HCT116 (cell line): ENCODE results near the gene TMEM242. TPM values are rescaled to one million over a fixed set of nuclear protein-coding genes. Genes with fewer than 3 reads are reported as not detected.

Experiments
- ATAC-seq: fragments of 200-7000 bp; cut with Tn5 transposase; 2 replicates; pipeline ENCODE4 v1.9.1; 2020; ENCODE audit warnings: mild to moderate bottlenecking, moderate library complexity
- BruUV-seq: library from RNA; stranded (reverse); fragments of 400-500 nt; replicated peaks from 2 replicates; lab custom pipeline; 2021; lab: Mats Ljungman, UMichigan
- CTCF ChIA-PET: fragments of 300-600 bp; sonication (Branson Sonifier 250); formaldehyde crosslinking; loops from one replicate; lab custom pipeline; 2021; ENCODE audit warnings: antibody characterized with exemption; lab: Charles Lee
- POLR2A ChIA-PET: fragments of 300-600, 350-600 bp; sonication (Branson Sonifier 250); formaldehyde crosslinking; loops from one replicate; lab custom pipeline; 2021; ENCODE audit warnings: antibody characterized with exemption; lab: Charles Lee
- RAD21 ChIA-PET, 2 experiments: fragments of 300-600 bp; sonication (Branson Sonifier 250); formaldehyde crosslinking; loops; one replicate each; lab custom pipeline; 2023; ENCODE audit warnings: low total read pairs in 2 of 2; ENCODE audit not compliant: uncharacterized antibody in 2 of 2, unreplicated experiment in 2 of 2, low non-redundant PET in 1 of 2; lab: Charles Lee
- DNase-seq: peaks from one replicate; pipeline ENCODE4 v3.0.0-alpha.2; 2010; ENCODE audit warnings: low read depth, low spot score
- H2AFZ ChIP-seq: fragments of 200-600 bp; shearing (Covaris generic), sonication (generic); 2 replicates; pipeline ENCODE4 v1.6.1; 2017; ENCODE audit warnings: low read depth, mixed run types, mixed read lengths, antibody characterized with exemption, low read length; ENCODE audit not compliant: poor library complexity, severe bottlenecking
- H3K27ac ChIP-seq: 2 replicates; pipeline ENCODE4 v1.5.1; 2012; ENCODE audit warnings: low read depth, low read length
- H3K27me3 ChIP-seq: fragments of 200-600 bp; sonication (generic); 2 replicates; pipeline ENCODE4 v1.6.1; 2016; ENCODE audit warnings: mixed run types, low read length, mixed read lengths; ENCODE audit not compliant: insufficient read depth
- H3K36me3 ChIP-seq, 2 experiments: fragments of 200-500 bp in 1 of 2; fragments of 200-600 bp in 1 of 2; sonication (Bioruptor generic) in 1 of 2; sonication (generic) in 1 of 2; 2 replicates each; pipeline versions ENCODE4 v1.5.1 to v1.6.1; 2014 to 2016; ENCODE audit warnings: low read length in 2 of 2, inconsistent platforms in 1 of 2, mixed read lengths in 1 of 2, mixed run types in 1 of 2; ENCODE audit not compliant: insufficient read depth in 2 of 2, control insufficient read depth in 1 of 2
- H3K4me1 ChIP-seq, 2 experiments: fragments of 200-600 bp in 1 of 2; sonication (generic) in 1 of 2; 2 replicates each; pipeline versions ENCODE4 v1.5.1 to v1.6.1; 2012 to 2017; ENCODE audit warnings: low read length in 2 of 2, inconsistent platforms in 1 of 2, mild to moderate bottlenecking in 1 of 2, mixed read lengths in 1 of 2, mixed run types in 1 of 2, moderate library complexity in 1 of 2; ENCODE audit not compliant: insufficient read depth in 2 of 2, control insufficient read depth in 1 of 2
- H3K4me2 ChIP-seq: fragments of 200-600 bp; sonication (generic); 2 replicates; pipeline ENCODE4 v1.6.1; 2017; ENCODE audit warnings: mixed run types, low read length, mixed read lengths
- H3K4me3 ChIP-seq, 2 experiments: fragments of 200-600 bp in 1 of 2; sonication (generic) in 1 of 2; replicated peaks in 1 of 2; 2 replicates each; pipeline ENCODE4 v1.5.1; 2011 to 2016; ENCODE audit warnings: low read length in 2 of 2, control low read depth in 1 of 2, low read depth in 1 of 2, mild to moderate bottlenecking in 1 of 2, mixed read lengths in 1 of 2, mixed run types in 1 of 2
- H3K79me2 ChIP-seq: fragments of 200-600 bp; sonication (generic); 2 replicates; pipeline ENCODE4 v1.6.1; 2017; ENCODE audit warnings: mild to moderate bottlenecking, mixed run types, low read length, moderate library complexity, mixed read lengths; ENCODE audit not compliant: insufficient read depth
- H3K9ac ChIP-seq: fragments of 200-600 bp; sonication (generic); 2 replicates; pipeline ENCODE4 v1.6.1; 2016; ENCODE audit warnings: low read length, mixed read lengths
- H3K9me2 ChIP-seq: fragments of 200-600 bp; sonication (generic), shearing (Covaris generic); 2 replicates; pipeline ENCODE4 v1.6.1; 2017; ENCODE audit warnings: mixed run types, mild to moderate bottlenecking, moderate library complexity; ENCODE audit not compliant: insufficient read depth
- H3K9me3 ChIP-seq, 2 experiments: fragments of 200-500 bp in 1 of 2; fragments of 200-600 bp in 1 of 2; sonication (Bioruptor generic) in 1 of 2; sonication (generic) in 1 of 2; 2 replicates each; pipeline ENCODE4 v1.6.1; 2014 to 2017; ENCODE audit warnings: low read length in 2 of 2, mixed read lengths in 2 of 2, inconsistent platforms in 1 of 2, low read depth in 1 of 2, mild to moderate bottlenecking in 1 of 2, mixed run types in 1 of 2, moderate library complexity in 1 of 2; ENCODE audit not compliant: control insufficient read depth in 1 of 2, insufficient read depth in 1 of 2
- H4K20me1 ChIP-seq: fragments of 200-600 bp; sonication (generic), shearing (Covaris generic); 2 replicates; pipeline ENCODE4 v1.6.1; 2017; ENCODE audit warnings: mixed run types, mild to moderate bottlenecking, moderate library complexity; ENCODE audit not compliant: insufficient read depth
- ATF3 ChIP-seq: IDR thresholded peaks from 2 replicates; pipeline ENCODE4 v1.6.1; 2012
- CBX3 ChIP-seq: IDR thresholded peaks from 2 replicates; pipeline ENCODE4 v1.6.1; 2012; ENCODE audit warnings: low read depth
- CEBPB ChIP-seq: IDR thresholded peaks from 2 replicates; pipeline ENCODE4 v1.6.1; 2012; ENCODE audit warnings: low read depth
- EGR1 ChIP-seq: IDR thresholded peaks from 2 replicates; pipeline ENCODE4 v1.6.1; 2012; ENCODE audit warnings: low read depth
- ELF1 ChIP-seq: IDR thresholded peaks from 2 replicates; pipeline ENCODE4 v1.6.1; 2012; ENCODE audit warnings: low read depth, borderline replicate concordance
- EZH2 ChIP-seq: fragments of 200-600 bp; sonication (generic); IDR thresholded peaks from 2 replicates; pipeline ENCODE4 v1.6.1; 2017; ENCODE audit warnings: antibody characterized with exemption, mixed run types
- EZH2phosphoT487 ChIP-seq: fragments of 200-600 bp; IDR thresholded peaks from 2 replicates; pipeline ENCODE4 v1.6.1; 2018; ENCODE audit warnings: antibody characterized with exemption, borderline replicate concordance
- FOSL1 ChIP-seq: IDR thresholded peaks from 2 replicates; pipeline ENCODE4 v1.6.1; 2012; ENCODE audit warnings: low read depth
- JUND ChIP-seq: IDR thresholded peaks from 2 replicates; pipeline ENCODE4 v1.6.1; 2012
- MAX ChIP-seq: IDR thresholded peaks from 2 replicates; pipeline ENCODE4 v1.6.1; 2012
- POLR2A ChIP-seq: IDR thresholded peaks from 2 replicates; pipeline ENCODE4 v1.7.0; 2011; ENCODE audit warnings: borderline replicate concordance; ENCODE audit not compliant: insufficient read depth, insufficient read length; ENCODE audit errors: extremely low read depth
- POLR2AphosphoS5 ChIP-seq: IDR thresholded peaks from 2 replicates; pipeline ENCODE4 v1.6.1; 2011; ENCODE audit warnings: mild to moderate bottlenecking, low read depth, low read length, moderate library complexity
- RAD21 ChIP-seq: IDR thresholded peaks from 2 replicates; pipeline ENCODE4 v1.6.1; 2012; ENCODE audit warnings: low read depth, mild to moderate bottlenecking
- REST ChIP-seq: IDR thresholded peaks from 2 replicates; pipeline ENCODE4 v1.6.1; 2012; ENCODE audit warnings: low read depth
- SIN3A ChIP-seq: IDR thresholded peaks from 2 replicates; pipeline ENCODE4 v1.6.1; 2012; ENCODE audit warnings: low read depth
- TCF7L2 ChIP-seq: IDR thresholded peaks from 2 replicates; pipeline ENCODE4 v1.7.0; 2011; ENCODE audit warnings: borderline replicate concordance, inconsistent platforms; ENCODE audit not compliant: insufficient read depth, insufficient read length; ENCODE audit errors: extremely low read depth
- ZFX ChIP-seq: fragments of 450-650 bp; IDR thresholded peaks from 2 replicates; pipeline ENCODE4 v1.6.1; 2017
- ZNF274 ChIP-seq: fragments of 200-500 bp; sonication (Bioruptor generic); IDR thresholded peaks from 2 replicates; pipeline ENCODE4 v1.6.1; 2014; ENCODE audit warnings: mild to moderate bottlenecking, low read depth, low read length, inconsistent platforms
- intact Hi-C: fragments of 100-400 bp; cut with micrococcal nuclease; formaldehyde crosslinking; loops from 2 replicates; pipeline ENCODE4 v1.10.0; 2022
- total RNA-seq: library from RNA; stranded (reverse); gene quantifications from one replicate; pipeline ENCODE4 v1.2.1, GENCODE V29; 2021; ENCODE audit not compliant: unreplicated experiment
- TF ChIP-seq, protein P1 (sequence below), 3 experiments: fragments of 200-600 bp in 1 of 3; sonication (generic) in 1 of 3; IDR thresholded peaks in 2 of 3; conservative IDR thresholded peaks in 1 of 3; 2 replicates each; pipeline ENCODE4 v1.5.1; 2012 to 2017; ENCODE audit warnings: low read depth in 2 of 3, low read length in 2 of 3, antibody characterized with exemption in 1 of 3, borderline replicate concordance in 1 of 3, control low read depth in 1 of 3, mild to moderate bottlenecking in 1 of 3, mixed read lengths in 1 of 3, mixed run types in 1 of 3, moderate library complexity in 1 of 3; ENCODE audit not compliant: insufficient read depth in 1 of 3
- TF ChIP-seq, protein P2 (sequence below): IDR thresholded peaks from 2 replicates; pipeline ENCODE4 v1.6.1; 2011; ENCODE audit warnings: mild to moderate bottlenecking, low read length, moderate library complexity; ENCODE audit not compliant: insufficient replicate concordance; ENCODE audit errors: extremely low read depth

TMEM242 gene
- total RNA-seq, 1 experiment from 2014 or later: 11.6 TPM

DNA sequence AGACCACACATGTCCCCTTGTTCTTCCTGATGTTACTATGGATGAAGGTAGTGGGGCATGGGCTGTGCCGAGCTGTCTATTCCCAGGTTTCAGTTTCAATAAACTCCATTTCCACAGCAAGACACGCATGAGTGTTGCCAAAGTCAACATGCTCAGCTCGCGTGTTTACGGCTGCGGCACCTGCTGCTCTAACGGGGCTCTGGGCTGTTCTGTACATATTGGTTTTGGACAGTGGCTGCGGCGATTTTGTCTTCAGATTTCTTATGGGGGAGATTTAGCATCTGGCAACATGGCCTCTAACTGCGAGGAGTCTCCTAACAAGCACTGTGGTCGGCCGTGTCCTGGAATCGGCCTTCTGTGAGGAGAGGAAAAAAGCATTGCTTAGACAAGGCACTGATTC is 58.6 kb downstream of the TMEM242 start:
- no TSS peak for BruUV-seq
- ChIA-PET RAD21 (no interaction called here), CTCF (no interaction called here), POLR2A (no interaction called here)
- H3K27me3 ChIP-seq: 0 out of 2 replicates have a peak, but pooled peaks cover 3% of the 10 kb centered on the region
- no peak overlapping the region for H2AFZ ChIP-seq
- H3K9ac ChIP-seq: no peak overlapping the region
- TF ChIP-seq RAD21 (no peak), POLR2A (no peak), JUND (no peak), ELF1 (no peak), CBX3 (no peak), POLR2AphosphoS5 (no peak), REST (no peak), SIN3A (no peak), TCF7L2 (no peak), ZFX (no peak), ATF3 (no peak), EZH2 (no peak), MAX (no peak), EGR1 (no peak), EZH2phosphoT487 (no peak), FOSL1 (no peak), CEBPB (no peak), ZNF274 (no peak)
- TF ChIP-seq, protein P1, sequence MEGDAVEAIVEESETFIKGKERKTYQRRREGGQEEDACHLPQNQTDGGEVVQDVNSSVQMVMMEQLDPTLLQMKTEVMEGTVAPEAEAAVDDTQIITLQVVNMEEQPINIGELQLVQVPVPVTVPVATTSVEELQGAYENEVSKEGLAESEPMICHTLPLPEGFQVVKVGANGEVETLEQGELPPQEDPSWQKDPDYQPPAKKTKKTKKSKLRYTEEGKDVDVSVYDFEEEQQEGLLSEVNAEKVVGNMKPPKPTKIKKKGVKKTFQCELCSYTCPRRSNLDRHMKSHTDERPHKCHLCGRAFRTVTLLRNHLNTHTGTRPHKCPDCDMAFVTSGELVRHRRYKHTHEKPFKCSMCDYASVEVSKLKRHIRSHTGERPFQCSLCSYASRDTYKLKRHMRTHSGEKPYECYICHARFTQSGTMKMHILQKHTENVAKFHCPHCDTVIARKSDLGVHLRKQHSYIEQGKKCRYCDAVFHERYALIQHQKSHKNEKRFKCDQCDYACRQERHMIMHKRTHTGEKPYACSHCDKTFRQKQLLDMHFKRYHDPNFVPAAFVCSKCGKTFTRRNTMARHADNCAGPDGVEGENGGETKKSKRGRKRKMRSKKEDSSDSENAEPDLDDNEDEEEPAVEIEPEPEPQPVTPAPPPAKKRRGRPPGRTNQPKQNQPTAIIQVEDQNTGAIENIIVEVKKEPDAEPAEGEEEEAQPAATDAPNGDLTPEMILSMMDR (IDR thresholded peaks at IDR 0.05 in 2 of 3, conservative IDR thresholded peaks at IDR 0.05 in 1 of 3; ENCODE audit: borderline replicate concordance in 1 of 3, insufficient read depth in 1 of 3, low read depth in 2 of 3, low read length in 2 of 3): no peak
- TF ChIP-seq, protein P2, sequence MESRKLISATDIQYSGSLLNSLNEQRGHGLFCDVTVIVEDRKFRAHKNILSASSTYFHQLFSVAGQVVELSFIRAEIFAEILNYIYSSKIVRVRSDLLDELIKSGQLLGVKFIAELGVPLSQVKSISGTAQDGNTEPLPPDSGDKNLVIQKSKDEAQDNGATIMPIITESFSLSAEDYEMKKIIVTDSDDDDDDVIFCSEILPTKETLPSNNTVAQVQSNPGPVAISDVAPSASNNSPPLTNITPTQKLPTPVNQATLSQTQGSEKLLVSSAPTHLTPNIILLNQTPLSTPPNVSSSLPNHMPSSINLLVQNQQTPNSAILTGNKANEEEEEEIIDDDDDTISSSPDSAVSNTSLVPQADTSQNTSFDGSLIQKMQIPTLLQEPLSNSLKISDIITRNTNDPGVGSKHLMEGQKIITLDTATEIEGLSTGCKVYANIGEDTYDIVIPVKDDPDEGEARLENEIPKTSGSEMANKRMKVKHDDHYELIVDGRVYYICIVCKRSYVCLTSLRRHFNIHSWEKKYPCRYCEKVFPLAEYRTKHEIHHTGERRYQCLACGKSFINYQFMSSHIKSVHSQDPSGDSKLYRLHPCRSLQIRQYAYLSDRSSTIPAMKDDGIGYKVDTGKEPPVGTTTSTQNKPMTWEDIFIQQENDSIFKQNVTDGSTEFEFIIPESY: no peak
- no peaks in the 10 kb centered on the region for H4K20me1 ChIP-seq
- H3K9me3 ChIP-seq: no peaks in the 10 kb centered on the region
- no peaks in the 10 kb centered on the region for H3K36me3 ChIP-seq
- DNase-seq: no peak
- H3K9me2 ChIP-seq: no peaks in the 10 kb centered on the region
- intact Hi-C loops: no loop called here
- no peaks in the 10 kb centered on the region for H3K4me1 ChIP-seq
- H3K27ac ChIP-seq: no peak overlapping the region
- no peak for ATAC-seq
- no peaks in the 10 kb centered on the region for H3K79me2 ChIP-seq
- no peak overlapping the region for H3K4me3 ChIP-seq
- H3K4me2 ChIP-seq: no peak overlapping the region
